Measurements from ENCODE around the gene UCP2. TPM values are rescaled to one million over a fixed set of nuclear protein-coding genes. Genes with fewer than 3 reads are reported as not detected.

UCP2 gene
- total RNA-seq, 6 donors from 2014 or later: 76.5 to 118 (median 98.3) TPM

- Histone ChIP-seq H3K9me3 (no peaks in the 10 kb centered on the region), H3K36me3 (peaks cover 0 to 27% (median 10%) of the 10 kb centered on the region in 4 donors), H3K27me3 (no peaks in the 10 kb centered on the region), H3K4me3 (no peak overlapping the region), H3K27ac (no peak overlapping the region), H3K4me1 (peaks cover 0 to 5% (median 0%) of the 10 kb centered on the region in 4 donors)
- ATAC-seq (ENCODE audit: low FRiP score in 2 of 2) (no peak), DNase-seq (peak in 1 of 2 donors; percentile 10)
- TF ChIP-seq POLR2A (IDR thresholded peaks at IDR 0.05) (no peak), CTCF (IDR thresholded peaks at IDR 0.05) (no peak), EP300 (IDR thresholded peaks at IDR 0.05) (no peak), POLR2AphosphoS5 (IDR thresholded peaks at IDR 0.05) (no peak)
- 81 to 84% methylated on average over 8 of the region's 8 CpGs for WGBS, 2 donors
These were observed 17.1 kb upstream of the UCP2 start for GRCh38 chr11:73999581-74000306.

GRCh38 chr11:73998846-73999575 lies 16.4 kb upstream of the UCP2 start:
- TF ChIP-seq POLR2AphosphoS5 (IDR thresholded peaks at IDR 0.05) (no peak), POLR2A (IDR thresholded peaks at IDR 0.05) (no peak), EP300 (IDR thresholded peaks at IDR 0.05) (no peak), CTCF (IDR thresholded peaks at IDR 0.05) (no peak)
- no peak for DNase-seq
- no peak for ATAC-seq (ENCODE audit: low FRiP score in 2 of 2)

GRCh38 chr11:73997120-73997770 lies 14.6 kb upstream of the UCP2 start:
- no peaks in the 10 kb centered on the region for H3K9me3 ChIP-seq
- no peak overlapping the region for H3K27ac ChIP-seq
- no peaks in the 10 kb centered on the region for H3K27me3 ChIP-seq
- no peak overlapping the region for H3K4me3 ChIP-seq
- DNase-seq (no peak), ATAC-seq (ENCODE audit: low FRiP score in 2 of 2) (no peak)
- WGBS, 2 donors: 75 to 84% methylated on average over 6 of the region's 6 CpGs
- H3K4me1 ChIP-seq: peaks cover 0 to 5% (median 0%) of the 10 kb centered on the region in 4 donors
- TF ChIP-seq CTCF (IDR thresholded peaks at IDR 0.05) (no peak), POLR2A (IDR thresholded peaks at IDR 0.05) (no peak), POLR2AphosphoS5 (IDR thresholded peaks at IDR 0.05) (no peak), EP300 (IDR thresholded peaks at IDR 0.05) (no peak)
- H3K36me3 ChIP-seq: peaks cover 0 to 11% (median 0%) of the 10 kb centered on the region in 4 donors

More at GRCh38 chr11:73998846-73999575, 16.4 kb upstream of the UCP2 start:
- 94 to 97% methylated on average over 13 of the region's 13 CpGs for WGBS, 2 donors
- Histone ChIP-seq H3K4me1 (peaks cover 0 to 5% (median 0%) of the 10 kb centered on the region in 4 donors), H3K9me3 (no peaks in the 10 kb centered on the region), H3K4me3 (no peak overlapping the region), H3K27me3 (no peaks in the 10 kb centered on the region), H3K27ac (no peak overlapping the region), H3K36me3 (peaks cover 0 to 25% (median 9%) of the 10 kb centered on the region in 4 donors)

DNA sequence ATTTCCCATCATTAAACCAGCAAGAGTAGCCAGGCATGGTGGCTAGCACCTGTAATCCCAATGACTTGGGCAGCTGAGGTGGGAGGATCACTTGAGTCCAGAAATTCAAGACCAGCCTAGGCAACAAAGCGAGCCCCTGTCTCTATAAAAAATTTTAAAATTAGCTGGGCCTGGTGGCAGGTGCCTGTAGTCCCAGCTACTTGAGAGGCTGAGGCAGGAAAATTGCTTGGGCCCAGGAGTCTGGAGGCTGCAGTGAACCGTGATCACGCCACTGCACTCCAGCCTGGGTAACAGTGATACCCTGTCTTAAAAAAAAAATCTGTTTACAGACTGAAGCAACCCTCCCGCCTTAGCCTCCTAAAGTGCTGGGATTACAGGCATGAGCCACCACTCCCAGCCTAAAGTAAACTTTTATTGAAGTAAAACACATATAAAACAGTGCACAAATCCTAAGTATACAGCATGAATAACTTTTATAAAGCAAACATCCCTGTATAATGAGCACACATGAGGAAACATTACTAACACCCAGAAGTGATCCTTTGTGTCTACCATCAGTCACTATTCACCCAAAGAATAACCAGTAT lies 13.6 kb upstream of the UCP2 start:
- no peaks in the 10 kb centered on the region for H3K27me3 ChIP-seq
- DNase-seq: no peak
- H3K27ac ChIP-seq: peak overlapping the region in 1 of 4 donors; percentile 27
- H3K36me3 ChIP-seq: peaks cover 0 to 8% (median 0%) of the 10 kb centered on the region in 4 donors
- peaks cover 0 to 11% (median 1%) of the 10 kb centered on the region in 4 donors for H3K4me1 ChIP-seq
- no peaks in the 10 kb centered on the region for H3K9me3 ChIP-seq
- no peak for ATAC-seq (ENCODE audit: low FRiP score in 2 of 2)
- H3K4me3 ChIP-seq: no peak overlapping the region
- 71 to 80% methylated on average over 3 to 4 of the region's 4 CpGs for WGBS, 2 donors
- TF ChIP-seq POLR2A (IDR thresholded peaks at IDR 0.05): no peak
- no peak for TF ChIP-seq EP300 (IDR thresholded peaks at IDR 0.05)
- TF ChIP-seq CTCF (IDR thresholded peaks at IDR 0.05): no peak
- TF ChIP-seq POLR2AphosphoS5 (IDR thresholded peaks at IDR 0.05): no peak

Data from upper lobe of left lung (tissue), 6 donors.